HG03108 (cell line): ENCODE measurements around the gene KDM8.

Experiments used
- ATAC-seq: cut with Tn5 transposase; IDR thresholded peaks from one replicate; pipeline ENCODE4 v1.9.1; 2021; ENCODE audit warnings: moderate library complexity; ENCODE audit not compliant: unreplicated experiment

The KDM8 gene

GRCh38 chr16:27214084-27214961 lies 11.0 kb downstream of the KDM8 start:
- ATAC-seq = no peak

DNA sequence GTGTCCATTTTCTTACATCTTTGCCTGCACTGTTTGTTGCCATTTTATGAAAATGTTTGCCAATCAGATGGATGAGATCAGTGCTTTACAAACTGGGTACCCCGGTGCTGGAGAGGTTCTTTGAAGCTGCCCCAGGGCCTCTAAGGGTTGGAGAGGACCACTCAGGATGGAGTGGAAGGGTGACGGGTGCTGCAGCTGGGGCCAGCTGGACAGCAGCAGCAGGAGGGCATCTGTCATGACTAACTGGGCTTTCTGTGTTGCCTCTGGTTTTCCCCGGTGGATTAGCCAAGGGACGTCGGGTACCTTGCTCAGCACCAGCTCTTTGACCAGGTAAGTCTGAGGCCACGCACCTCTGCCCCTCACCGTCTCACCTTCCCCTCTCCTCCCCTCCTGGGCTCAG lies 12.3 kb downstream of the KDM8 start:
- ATAC-seq = no peak

- no peak for ATAC-seq
These were observed 13.1 kb downstream of the KDM8 start for GRCh38 chr16:27216297-27216885.

- ATAC-seq = no peak
These were observed 13.9 kb downstream of the KDM8 start for GRCh38 chr16:27217256-27217655.

DNA sequence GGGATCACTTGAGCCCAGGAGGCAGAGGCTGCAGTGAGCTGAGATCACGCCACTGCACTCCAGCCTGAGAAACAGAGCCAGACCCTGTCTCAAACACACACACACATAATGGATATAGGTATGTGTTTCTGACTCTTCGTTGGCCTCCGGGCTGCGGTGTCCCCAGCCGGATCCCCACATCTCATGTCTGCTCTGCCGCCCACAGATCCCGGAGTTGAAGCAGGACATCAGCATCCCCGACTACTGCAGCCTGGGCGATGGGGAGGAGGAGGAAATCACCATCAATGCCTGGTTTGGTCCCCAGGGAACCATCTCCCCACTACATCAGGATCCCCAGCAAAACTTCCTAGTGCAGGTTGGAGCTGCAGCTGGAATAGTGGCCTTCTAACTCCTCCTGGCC lies 15.4 kb downstream of the KDM8 start:
- ATAC-seq = no peak

GRCh38 chr16:27219161-27219560 lies 15.8 kb downstream of the KDM8 start:
- no peak for ATAC-seq

GRCh38 chr16:27220120-27220519 lies 16.8 kb downstream of the KDM8 start:
- ATAC-seq = no peak

- no peak for ATAC-seq
These were observed 17.2 kb downstream of the KDM8 start for GRCh38 chr16:27220527-27220926.

DNA sequence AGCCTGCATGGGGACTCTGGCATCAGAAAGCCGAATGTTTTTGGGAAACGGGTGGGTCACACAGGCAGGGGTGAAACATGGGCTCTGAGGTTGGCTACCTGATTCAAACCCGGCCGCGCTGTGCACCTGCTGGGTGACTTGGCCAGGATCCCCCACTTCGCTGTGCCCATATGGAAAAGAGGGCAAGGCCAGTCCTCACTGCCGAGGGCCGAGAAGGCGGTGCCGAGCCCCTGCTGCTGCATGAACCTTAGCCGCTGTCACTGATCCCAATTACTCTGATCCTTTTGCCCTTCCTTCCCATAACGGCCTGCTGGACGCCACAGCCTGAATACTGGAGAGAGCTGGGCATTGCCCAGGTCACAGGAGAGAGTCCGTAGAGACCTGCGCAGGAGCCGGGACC lies 17.7 kb downstream of the KDM8 start:
- ATAC-seq = no peak

GRCh38 chr16:27221576-27222248 lies 18.4 kb downstream of the KDM8 start:
- no peak for ATAC-seq

- no peak for ATAC-seq
These were observed 19.2 kb downstream of the KDM8 start for GRCh38 chr16:27222249-27223225.

- no peak for ATAC-seq
These were observed 19.9 kb downstream of the KDM8 start for GRCh38 chr16:27223226-27223610.

GRCh38 chr16:27223701-27224100 lies 20.4 kb downstream of the KDM8 start:
- ATAC-seq = no peak

DNA sequence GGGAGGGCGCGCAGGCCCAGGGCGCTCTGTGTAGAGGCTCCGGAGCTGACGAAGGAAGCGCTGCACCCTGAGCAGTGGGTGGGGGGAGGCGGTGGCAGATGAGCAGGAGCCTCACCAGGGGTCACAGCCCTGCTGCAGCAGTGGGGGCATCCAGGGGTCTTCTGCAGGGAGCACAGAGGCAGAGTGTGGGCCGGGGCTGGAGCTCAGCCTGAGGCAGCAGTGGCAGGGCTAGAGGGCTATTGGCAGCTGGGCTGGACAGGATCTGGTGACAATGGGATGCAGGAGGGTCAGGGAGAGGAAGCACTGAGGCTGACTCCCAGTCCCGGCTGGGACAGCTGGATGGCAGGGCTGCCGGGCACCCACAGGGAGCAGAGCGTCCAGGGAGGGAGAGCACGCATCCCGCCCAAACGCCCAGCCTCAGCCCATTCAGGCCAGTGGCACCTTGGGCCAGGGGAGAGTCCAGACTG lies 21.0 kb downstream of the KDM8 start:
- ATAC-seq = no peak

GRCh38 chr16:27224741-27225300 lies 21.5 kb downstream of the KDM8 start:
- ATAC-seq = no peak

DNA sequence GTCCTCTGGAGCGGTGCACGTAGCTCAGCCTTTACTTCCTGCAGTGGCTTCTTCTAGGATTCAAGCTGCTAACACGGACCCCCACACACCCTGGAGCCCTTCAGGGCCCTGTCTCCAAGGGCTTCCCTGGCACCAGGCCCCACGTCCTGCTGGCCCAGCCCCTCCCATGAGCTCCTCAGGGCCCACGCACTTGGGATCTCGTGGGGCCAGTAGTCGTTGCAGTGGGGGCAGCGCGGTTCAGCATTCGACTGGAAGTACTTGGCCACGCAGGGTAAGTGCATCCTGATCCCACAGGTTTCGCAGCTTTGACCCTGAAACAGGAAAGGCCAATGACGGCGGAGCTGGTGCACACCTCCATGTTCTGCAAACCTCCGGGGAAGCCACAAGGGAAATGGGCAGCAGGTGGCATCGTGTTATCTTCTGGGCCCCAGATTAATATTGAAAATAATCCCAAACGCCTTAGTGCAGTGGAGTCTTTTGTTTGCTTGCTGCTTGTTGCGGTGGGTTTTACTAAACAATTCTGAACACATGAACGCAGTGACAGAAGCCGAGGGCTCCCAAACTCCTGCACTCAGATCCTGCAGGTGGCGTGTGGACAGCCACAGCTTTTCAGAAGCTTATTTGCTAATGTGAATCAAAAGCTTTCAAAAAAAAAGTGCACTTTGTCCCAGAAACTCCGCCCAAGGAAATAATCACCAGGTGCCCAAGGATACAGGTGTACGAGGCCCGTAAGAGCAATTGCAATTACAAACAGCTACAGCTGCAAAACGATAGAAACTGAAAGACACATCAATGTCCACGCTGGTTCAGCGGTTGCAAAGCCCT lies 22.4 kb downstream of the KDM8 start:
- no peak for ATAC-seq

GRCh38 chr16:27226476-27226875 lies 23.1 kb downstream of the KDM8 start:
- no peak for ATAC-seq

DNA sequence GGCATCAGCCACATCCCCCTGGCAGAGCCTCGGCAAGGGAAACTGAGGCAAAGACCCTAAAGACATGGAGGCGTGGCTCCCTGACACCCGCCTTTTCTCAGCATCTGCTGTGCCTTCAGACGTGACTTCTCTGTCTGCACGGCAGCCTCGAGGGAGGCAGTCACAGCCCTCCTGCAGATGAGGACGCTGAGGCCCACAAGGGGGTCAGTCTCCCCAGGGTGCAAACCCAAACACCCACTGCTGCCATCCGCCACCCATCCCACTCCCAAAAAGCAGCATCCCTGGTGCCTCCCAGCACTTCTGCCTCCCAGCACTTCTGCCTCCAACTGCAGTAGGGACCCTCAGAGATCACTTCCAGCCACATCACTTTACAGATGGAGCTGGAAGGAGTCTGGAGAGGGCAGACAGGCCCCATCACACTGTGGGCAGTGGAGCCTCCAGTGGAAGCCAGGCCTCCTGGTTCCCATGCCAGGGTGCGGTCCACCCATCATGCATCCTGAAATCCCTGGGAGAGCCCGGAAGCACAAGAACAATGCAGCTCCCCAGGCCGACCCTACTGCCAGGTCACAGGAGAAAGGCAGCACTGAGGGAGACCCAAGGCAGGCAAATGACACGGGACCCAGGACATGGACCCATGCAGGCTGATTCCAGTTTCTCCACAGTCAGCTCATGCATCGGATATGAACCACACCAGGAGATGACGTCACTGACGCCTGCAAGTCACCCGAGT lies 23.8 kb downstream of the KDM8 start:
- no peak for ATAC-seq

- no peak for ATAC-seq
These were observed 24.7 kb downstream of the KDM8 start for GRCh38 chr16:27228045-27228444.
